ENCODE results near the gene REXO1. TPM values are rescaled to one million over a fixed set of nuclear protein-coding genes. Genes with fewer than 3 reads are reported as not detected.
A peak's percentile ranks its signal among the peaks of the same experiment; 100 is the strongest.

REXO1 gene
- total and polyA plus RNA-seq, 2 donors (not counting 1 experiment from before 2014, with no cell fraction given): 72.6 to 898 TPM

DNA sequence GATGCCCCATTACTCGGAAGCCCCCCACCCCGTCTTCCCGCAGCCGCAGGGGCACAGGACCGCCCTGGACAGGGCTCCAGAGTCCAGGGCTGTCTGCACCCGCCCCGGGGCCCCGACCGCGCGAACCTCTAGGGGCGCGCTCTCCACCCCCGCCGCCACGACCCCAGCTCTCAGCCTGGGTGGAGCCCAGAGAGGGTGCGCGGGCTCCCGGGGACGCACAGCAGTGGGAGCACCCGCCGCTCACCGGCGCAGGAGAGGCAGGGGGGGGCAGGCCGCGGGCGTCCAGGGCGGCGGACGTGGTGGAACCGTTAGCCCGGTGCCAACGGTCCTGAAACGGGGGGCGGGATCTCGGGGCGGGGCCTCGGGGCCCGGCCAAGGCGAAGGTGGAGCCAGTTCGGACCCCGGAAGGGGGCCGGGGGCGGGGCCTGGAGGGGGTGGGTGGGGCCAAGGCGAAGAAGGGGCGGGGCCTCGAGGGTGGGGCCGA lies 36.3 kb downstream of the REXO1 start, which contains the start of gene ATP8B3:
ATP8B3 (minus strand) TSS at position 335 of the 484 bp plus-strand sequence. CDS start 540 bp downstream, outside the sequence.
- Histone ChIP-seq H3K4me2 (replicated peaks; ENCODE audit: low read depth, low read length, poor library complexity, severe bottlenecking) (peak within 1 kb of the TSS; percentile 99), H3K4me3 (ENCODE audit: control extremely low read depth in 1 of 5, extremely low read depth in 1 of 5, insufficient read depth in 1 of 5, low read depth in 2 of 5, low read length in 4 of 5) (peak within 1 kb of the TSS; percentile 35 to 73 (median 61)), H2AFZ (ENCODE audit: insufficient read depth, low read depth, low read length, poor library complexity, severe bottlenecking) (peak within 1 kb of the TSS; percentile 98), H3K9ac (ENCODE audit: low read length) (peak within 1 kb of the TSS; percentile 70), H3K9me3 (ENCODE audit: control extremely low read depth in 1 of 3, control insufficient read depth in 2 of 3, insufficient read depth in 1 of 3, low read length in 2 of 3) (peaks cover 0 to 5% (median 0%) of the 10 kb centered on the region in 3 donors), H3K4me1 (ENCODE audit: control insufficient read depth in 2 of 2, insufficient read depth in 2 of 2, low read length in 2 of 2) (peaks cover 9 to 19% of the 10 kb centered on the region in 2 donors), H3K79me2 (ENCODE audit: control insufficient read depth, insufficient read depth, low read length) (no peaks in the 10 kb centered on the region), H3K27ac (ENCODE audit: low read length in 2 of 2) (peak within 1 kb of the TSS in 1 of 2 donors; percentile 0), H3K27me3 (replicated peaks in 1 of 4; ENCODE audit: control extremely low read depth in 1 of 4, control insufficient read depth in 3 of 4, insufficient read depth in 4 of 4, low read length in 3 of 4) (no peaks in the 10 kb centered on the region), H3K36me3 (replicated peaks in 1 of 2; ENCODE audit: control extremely low read depth in 1 of 2, control insufficient read depth in 1 of 2, extremely low read depth in 1 of 2, insufficient read depth in 2 of 2, low read length in 1 of 2) (peaks cover 0 to 14% of the 10 kb centered on the region in 2 experiments), H4K20me1 (ENCODE audit: control insufficient read depth, insufficient read depth, low read length, poor library complexity, severe bottlenecking) (peaks cover 13% of the 10 kb centered on the region)
- CTCF ChIA-PET: interaction anchor here (1.4 to 2.0 kb wide), 2 partner anchors 14 to 321 kb away, joined by 3 to 5 read pairs; partner anchors contain the start of genes PCSK4 and REEP6
- 2% methylated on average over 34 of the region's 48 CpGs for WGBS (ENCODE audit: insufficient coverage)
- intact Hi-C loops (cut with micrococcal nuclease): loop anchor here (1.0 to 5.0 kb wide), 4 partner anchors 36 to 615 kb away; partner anchors contain the start of genes MEX3D, PCSK4, REXO1 and TIMM13
- ATAC-seq (ENCODE audit: low read depth) (peak; percentile 82), DNase-seq (no peak)
- H3K4me1 Mint-ChIP-seq: peaks cover 12% of the 10 kb centered on the region
- H3K9me3 Mint-ChIP-seq (ENCODE audit: insufficient read depth): no peaks in the 10 kb centered on the region
- TF ChIP-seq, protein P1, sequence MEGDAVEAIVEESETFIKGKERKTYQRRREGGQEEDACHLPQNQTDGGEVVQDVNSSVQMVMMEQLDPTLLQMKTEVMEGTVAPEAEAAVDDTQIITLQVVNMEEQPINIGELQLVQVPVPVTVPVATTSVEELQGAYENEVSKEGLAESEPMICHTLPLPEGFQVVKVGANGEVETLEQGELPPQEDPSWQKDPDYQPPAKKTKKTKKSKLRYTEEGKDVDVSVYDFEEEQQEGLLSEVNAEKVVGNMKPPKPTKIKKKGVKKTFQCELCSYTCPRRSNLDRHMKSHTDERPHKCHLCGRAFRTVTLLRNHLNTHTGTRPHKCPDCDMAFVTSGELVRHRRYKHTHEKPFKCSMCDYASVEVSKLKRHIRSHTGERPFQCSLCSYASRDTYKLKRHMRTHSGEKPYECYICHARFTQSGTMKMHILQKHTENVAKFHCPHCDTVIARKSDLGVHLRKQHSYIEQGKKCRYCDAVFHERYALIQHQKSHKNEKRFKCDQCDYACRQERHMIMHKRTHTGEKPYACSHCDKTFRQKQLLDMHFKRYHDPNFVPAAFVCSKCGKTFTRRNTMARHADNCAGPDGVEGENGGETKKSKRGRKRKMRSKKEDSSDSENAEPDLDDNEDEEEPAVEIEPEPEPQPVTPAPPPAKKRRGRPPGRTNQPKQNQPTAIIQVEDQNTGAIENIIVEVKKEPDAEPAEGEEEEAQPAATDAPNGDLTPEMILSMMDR (IDR thresholded peaks at IDR 0.05): no peak
- TF ChIP-seq EZH2 (IDR thresholded peaks at IDR 0.05; ENCODE audit: borderline replicate concordance, insufficient read depth, low read depth, low read length, poor library complexity, severe bottlenecking): no peak
- H3K4me3 Mint-ChIP-seq: peak within 1 kb of the TSS; percentile 97
- peak within 1 kb of the TSS; percentile 87 for H3K27ac Mint-ChIP-seq
- H3K27me3 Mint-ChIP-seq: no peaks in the 10 kb centered on the region
- POLR2A ChIA-PET: no interaction called here

DNA sequence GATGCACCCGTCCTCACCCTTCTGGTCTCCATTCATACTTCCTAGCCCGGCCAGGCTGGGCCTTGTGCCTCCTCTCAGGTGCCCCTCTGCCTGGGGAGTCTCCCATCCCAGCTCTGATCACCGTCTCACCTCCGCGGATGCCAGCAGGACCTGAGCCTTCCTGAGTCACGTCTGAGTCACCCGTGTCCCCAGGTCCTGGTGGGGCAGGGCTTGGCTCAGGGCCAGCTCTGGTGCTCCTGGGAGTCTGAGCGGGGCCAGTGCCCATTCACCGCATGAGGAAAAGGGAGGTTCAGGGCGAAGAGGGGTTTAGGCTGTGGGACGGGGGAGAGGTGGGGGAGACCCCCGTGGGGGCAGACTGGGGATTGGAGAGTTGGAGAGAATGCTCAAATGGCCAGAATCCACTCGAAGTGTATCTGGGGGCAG lies 36.8 kb downstream of the REXO1 start:
- no peak for TF ChIP-seq EZH2 (IDR thresholded peaks at IDR 0.05; ENCODE audit: borderline replicate concordance, insufficient read depth, low read depth, low read length, poor library complexity, severe bottlenecking)
- TF ChIP-seq, protein P1 (IDR thresholded peaks at IDR 0.05): no peak
- Histone ChIP-seq H3K27ac (ENCODE audit: low read length in 2 of 2) (no peak overlapping the region), H3K36me3 (replicated peaks in 1 of 2; ENCODE audit: control extremely low read depth in 1 of 2, control insufficient read depth in 1 of 2, extremely low read depth in 1 of 2, insufficient read depth in 2 of 2, low read length in 1 of 2) (peaks cover 0 to 12% of the 10 kb centered on the region in 2 experiments), H3K4me2 (replicated peaks; ENCODE audit: low read depth, low read length, poor library complexity, severe bottlenecking) (peak overlapping the region; percentile 99), H3K4me1 (ENCODE audit: control insufficient read depth in 2 of 2, insufficient read depth in 2 of 2, low read length in 2 of 2) (peaks cover 9 to 19% of the 10 kb centered on the region in 2 donors), H4K20me1 (ENCODE audit: control insufficient read depth, insufficient read depth, low read length, poor library complexity, severe bottlenecking) (peaks cover 13% of the 10 kb centered on the region), H3K9ac (ENCODE audit: low read length) (peak overlapping the region; percentile 70), H3K4me3 (ENCODE audit: control extremely low read depth in 1 of 5, extremely low read depth in 1 of 5, insufficient read depth in 1 of 5, low read depth in 2 of 5, low read length in 4 of 5) (peak overlapping the region in 3 of 5 experiments; percentile 20 to 66 (median 59)), H2AFZ (ENCODE audit: insufficient read depth, low read depth, low read length, poor library complexity, severe bottlenecking) (peak overlapping the region; percentile 98), H3K27me3 (replicated peaks in 1 of 4; ENCODE audit: control extremely low read depth in 1 of 4, control insufficient read depth in 3 of 4, insufficient read depth in 4 of 4, low read length in 3 of 4) (no peaks in the 10 kb centered on the region), H3K79me2 (ENCODE audit: control insufficient read depth, insufficient read depth, low read length) (no peaks in the 10 kb centered on the region), H3K9me3 (ENCODE audit: control extremely low read depth in 1 of 3, control insufficient read depth in 2 of 3, insufficient read depth in 1 of 3, low read length in 2 of 3) (peaks cover 0 to 5% (median 0%) of the 10 kb centered on the region in 3 donors)
- peak overlapping the region; percentile 97 for H3K4me3 Mint-ChIP-seq
- no peaks in the 10 kb centered on the region for H3K27me3 Mint-ChIP-seq
- intact Hi-C loops (cut with micrococcal nuclease): loop anchor here (5.0 kb wide), 1 partner anchor 616 kb away; the partner anchor contains the start of gene TIMM13
- peaks cover 12% of the 10 kb centered on the region for H3K4me1 Mint-ChIP-seq
- no peak overlapping the region for H3K27ac Mint-ChIP-seq
- CTCF ChIA-PET: interaction anchor here (1.4 to 2.0 kb wide), 2 partner anchors 15 to 321 kb away, joined by 3 to 5 read pairs; partner anchors contain the start of genes PCSK4 and REEP6
- POLR2A ChIA-PET: interaction anchor here (0.6 kb wide), 1 partner anchor 15 kb away, joined by 9 read pairs; no protein-coding TSS in a partner anchor
- ATAC-seq (ENCODE audit: low read depth) (no peak), DNase-seq (peak; percentile 51)
- no peaks in the 10 kb centered on the region for H3K9me3 Mint-ChIP-seq (ENCODE audit: insufficient read depth)
- 38% methylated on average over 13 of the region's 13 CpGs for WGBS (ENCODE audit: insufficient coverage)
